NCI-H82 (cell line): Measurements from ENCODE around the gene TGM1.
"Not testable (repeated sequence)": the region's sequence is repeated elsewhere in the genome, so short reads cannot be mapped to it uniquely, and the experiment has no call there.

Experiments
- DNase-seq: peaks from one replicate; lab custom pipeline; 2025; lab: John Stamatoyannopoulos, UW

The TGM1 gene

DNA sequence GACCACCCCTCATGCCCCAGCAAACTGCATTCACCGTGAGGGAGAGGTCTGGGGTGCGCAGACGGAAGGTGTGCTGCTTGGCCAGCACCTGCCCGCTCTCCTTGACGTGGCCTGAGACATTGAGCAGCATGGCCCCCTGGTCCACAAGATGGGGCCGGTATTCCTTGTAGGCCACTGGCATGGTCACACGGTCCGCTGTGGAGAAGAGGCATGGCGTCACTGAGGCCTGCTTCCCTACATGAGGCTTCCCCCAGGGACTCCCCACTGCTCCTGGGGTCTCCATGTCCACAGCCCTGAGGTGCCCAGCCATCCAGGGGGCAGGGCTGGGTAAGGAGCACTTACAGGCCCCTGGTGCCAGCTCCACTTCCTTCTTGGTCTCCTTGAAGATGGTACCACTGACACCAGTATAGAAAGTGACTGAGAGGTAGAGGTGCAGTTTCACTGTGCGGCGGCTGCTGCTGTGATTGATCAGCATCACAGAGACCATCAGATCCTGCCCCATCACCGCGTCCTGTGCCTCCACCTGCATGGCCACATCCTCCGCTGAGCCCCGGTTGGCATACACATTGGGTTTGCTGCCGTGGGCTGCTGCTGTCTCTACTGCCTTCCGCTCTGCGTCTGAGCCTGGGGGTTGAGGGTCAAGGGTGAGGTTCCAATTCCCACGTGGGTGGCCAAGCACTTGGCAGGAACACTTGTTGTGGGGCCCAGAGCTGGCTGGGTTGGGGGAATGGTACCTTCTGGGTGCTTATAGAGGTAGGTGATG, 8.2 kb downstream of the TGM1 start:
- DNase-seq, result no peak

DNA sequence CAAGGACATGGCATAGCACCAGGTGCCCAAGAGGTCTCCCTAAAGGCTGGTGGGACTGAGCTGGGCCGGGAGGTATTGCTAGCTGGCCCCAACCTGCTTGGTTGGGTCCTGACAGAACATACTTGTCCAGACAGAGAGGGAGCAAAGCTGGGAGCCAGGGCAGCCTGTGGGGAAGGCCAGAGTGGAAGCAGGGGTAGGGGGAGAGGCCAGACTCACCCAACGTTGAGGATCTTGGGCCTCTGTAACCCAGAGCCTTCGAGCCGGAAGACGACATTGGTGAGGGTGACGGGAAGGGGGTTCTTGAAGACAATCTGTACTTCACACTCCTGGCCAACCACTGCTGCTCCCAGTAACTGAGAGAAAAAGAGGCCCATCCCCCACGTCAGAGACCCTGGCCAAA, 9.0 kb downstream of the TGM1 start:
- DNase-seq, result no peak

DNA sequence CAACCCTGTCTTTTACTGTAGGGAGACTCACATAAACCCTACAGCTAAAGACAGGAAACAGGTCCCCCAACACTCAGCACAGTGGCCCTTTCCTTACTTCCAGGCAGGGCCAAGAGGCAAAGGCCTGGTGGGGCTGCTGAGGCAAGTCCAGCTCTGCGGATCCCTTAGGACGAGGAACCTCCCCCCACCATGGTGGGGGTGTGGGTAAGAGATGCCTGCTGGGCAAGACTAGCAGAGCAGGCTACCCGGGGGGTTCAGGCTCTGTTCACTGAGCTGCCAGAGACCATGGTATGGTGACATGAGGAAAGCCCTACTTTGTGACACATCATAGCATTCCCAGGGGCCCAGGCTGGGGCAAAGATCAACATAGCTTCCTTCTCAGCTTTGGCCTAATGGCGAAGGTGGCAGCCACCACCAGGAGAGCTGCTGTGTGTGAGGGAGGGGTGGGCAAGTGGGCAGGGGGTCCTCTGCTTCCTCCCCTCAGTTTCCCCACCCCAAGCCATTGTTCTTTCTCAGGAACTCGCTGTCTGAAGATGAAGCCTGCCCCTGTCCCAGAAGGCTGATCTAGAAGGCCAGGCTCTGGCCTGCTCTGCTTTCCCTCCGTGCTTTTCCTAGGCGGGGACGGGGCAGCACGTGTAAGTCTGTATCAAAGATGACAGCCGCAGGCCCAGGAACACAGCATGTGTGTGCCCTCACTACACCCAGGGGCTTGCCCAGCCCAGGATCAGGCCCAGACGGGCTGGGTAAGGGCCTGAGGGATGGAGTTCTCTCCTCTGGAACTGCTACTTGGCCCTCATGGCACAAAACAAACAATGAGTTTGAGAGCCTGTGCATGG, 10.5 kb downstream of the TGM1 start:
- DNase-seq, result no peak

DNA sequence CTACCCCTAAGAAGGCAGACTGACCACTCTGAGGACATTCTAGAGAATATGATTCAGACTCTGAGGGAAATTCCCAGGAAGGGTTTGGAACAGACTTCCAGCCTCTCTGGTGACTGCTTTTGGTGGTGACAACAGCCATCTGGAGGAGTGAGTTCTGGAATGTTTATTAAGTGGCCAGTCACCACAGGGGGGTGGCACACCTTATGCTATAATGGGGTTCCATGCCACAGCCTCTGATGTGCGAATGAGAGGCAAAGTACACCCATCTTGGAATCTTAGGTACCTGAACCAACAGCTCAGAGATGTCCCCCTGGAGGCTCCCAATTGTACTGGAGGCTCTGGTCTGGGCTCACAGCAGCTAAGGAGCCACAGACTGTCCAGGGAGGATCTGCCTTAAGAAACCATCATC, 11.1 kb downstream of the TGM1 start:
- no peak for DNase-seq

DNA sequence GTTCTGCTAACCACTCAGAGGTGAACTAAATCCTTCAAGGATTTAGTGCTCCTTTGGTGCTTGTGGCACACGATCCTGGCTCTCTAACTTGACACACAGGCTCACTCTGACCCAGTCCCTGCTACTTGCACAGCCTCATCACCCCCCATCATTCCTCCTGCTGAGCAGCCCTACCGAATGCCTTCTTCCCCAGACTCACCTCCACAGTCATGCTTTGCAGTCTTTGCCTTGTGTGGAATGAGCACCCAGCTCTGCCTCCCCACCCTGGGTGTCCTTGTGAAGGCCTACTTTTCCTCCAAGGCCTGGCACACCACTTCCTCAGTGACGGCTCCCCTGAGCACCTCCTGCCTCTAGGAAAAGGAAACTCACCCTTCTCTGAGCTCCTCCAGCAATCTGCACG, 12.6 kb downstream of the TGM1 start:
- no peak for DNase-seq

DNA sequence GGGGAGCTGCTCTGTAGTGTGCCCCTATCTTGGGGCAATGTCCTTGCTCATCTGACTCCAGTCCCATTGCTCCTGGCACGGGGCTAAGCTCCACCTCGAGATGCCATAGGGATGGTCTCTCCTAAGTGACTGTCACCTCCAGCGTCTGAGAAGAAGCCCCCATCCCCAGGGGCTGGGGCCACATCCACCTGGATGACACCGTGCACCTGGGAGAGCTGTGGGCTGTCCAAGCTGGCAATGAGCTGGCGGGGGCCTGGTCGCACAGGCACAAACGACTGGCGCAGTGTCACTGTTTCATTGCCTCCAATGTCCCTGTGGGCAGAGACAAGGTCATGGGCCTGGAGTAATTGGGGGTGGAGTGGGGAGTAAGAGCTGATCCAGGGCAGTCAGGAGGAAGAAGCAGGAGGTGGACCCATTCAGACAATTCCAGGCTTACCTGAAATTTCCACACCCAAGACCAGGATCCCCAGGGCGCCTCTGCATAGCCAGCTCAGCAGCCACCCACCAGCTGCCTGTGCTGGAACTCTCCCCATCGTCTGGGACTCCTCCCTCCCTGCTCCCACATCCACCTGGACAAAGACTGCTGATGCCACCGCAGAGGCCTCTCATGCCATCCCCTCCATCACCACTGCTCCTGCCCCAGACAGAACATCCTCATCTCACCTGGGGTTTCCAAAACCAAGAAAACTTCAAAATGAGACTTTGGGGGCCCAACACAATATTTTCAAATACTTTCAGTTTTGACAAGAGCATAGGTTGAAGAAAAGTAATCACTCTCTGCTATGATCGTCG, 13.6 kb downstream of the TGM1 start:
- no peak for DNase-seq

DNA sequence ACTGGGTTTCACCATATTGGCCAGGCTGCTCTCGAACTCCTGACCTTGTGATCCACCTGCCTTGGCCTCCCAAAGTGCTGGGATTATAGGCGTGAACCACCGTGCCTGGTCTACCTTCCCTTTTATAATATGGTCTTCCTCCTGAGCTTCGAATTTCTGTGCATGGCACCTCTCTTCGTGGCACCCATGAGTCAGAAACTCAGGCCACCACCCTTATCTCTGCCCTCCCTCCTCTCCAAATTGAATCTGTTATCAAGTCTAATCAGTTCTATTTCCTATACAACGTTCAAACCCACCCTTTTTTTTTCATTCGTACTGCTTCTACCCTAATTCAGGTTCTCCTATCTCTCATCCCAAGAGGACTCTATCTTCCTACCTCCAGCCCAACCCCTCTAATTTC, 15.6 kb downstream of the TGM1 start:
- no peak for DNase-seq

DNA sequence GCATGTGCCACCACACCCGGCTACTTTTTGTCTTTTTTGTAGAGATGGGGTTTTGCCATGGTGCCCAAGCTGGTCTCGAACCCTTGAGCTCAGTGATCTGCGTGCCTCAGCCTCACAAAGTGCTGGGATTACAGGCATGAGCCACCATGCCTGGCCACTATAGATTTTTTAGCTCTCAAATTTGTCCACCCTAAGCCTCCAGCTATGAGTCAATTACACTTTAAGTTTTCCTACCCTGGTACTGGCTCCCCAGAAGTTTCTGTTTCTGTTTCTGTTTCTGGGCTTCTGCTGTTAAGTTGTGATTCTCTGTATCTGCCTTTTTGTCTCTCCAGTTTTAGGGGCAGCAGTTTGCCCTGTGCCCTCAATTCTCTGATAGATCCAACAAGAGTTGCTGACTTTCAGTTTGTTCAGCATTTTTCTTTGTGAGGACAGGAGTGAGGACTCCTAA, 16.2 kb downstream of the TGM1 start:
- DNase-seq, result no peak

DNA sequence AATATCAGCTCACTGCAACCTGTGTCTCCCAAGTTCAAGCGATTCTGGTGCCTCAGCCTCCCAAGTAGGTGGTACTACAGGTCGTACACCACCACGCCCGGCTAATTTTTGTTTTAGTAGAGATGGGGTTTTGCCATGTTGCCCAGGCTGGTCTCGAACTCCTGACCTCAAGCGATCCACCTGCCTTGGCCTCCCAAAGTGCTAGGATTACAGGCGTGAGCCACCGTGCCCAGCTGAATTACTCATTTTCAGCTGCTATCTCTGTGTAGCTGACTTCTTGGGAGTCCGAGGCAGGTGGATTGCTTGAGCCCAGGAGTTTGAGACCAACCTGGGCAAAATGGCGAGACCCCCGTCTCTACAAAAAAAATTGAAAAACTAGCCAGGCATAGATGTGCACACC, 17.6 kb downstream of the TGM1 start:
- not testable (repeated sequence) for DNase-seq

DNA sequence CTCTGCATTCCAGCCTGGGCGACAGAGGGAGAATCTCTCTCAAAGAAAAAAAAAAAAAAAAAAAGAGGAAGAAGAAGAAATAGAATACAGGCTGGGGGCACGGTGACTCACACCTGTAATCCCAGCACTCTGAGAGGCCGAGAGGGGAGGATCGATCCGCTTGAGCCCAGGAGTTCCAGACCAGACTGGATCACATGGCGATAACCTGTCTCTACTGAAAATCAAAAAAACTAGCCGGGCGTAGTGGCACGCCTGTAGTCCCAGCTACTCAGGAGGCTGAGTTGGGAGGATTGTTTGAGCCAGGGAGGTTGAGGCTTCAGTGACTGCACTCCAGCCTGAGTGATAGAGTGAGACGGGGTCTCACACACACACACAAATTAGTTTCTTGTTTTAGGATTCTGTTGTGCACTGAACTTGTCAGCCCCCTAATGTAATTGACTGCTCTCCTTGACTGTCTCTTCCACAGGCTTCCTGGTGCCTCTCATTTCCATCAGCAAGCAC, 19.6 kb downstream of the TGM1 start:
- DNase-seq, result peak; percentile 48

DNA sequence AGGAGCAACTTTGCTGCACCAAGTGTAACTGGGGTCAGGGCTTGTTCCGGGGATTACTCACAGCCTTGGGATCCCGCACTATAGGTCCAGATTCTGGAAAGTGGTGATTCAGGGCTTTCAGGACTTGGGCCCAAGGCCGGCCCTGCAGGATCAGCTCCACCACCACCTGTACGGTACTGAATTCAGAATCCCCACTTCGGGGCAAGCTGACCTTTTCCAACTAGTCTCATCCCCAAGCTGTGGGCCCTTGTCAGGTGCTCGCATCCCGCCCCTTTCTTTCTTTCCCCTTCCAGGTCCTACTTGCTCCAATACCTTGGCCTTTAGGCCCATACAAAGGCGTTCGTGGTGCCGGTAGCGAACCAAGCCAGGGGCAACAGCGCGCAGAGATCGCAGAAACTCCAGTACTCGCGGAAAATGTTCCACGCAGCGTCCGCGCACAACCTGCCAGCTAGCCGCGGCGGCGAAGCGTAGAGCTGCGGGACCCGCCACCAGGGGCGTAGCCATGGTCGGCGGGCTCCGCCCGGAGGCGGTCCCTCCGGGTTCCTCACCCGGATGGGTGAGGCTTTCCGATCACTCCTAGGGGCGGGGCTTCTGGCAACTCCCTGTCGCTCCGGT, 21.0 kb downstream of the TGM1 start:
- peak; percentile 95 for DNase-seq

DNA sequence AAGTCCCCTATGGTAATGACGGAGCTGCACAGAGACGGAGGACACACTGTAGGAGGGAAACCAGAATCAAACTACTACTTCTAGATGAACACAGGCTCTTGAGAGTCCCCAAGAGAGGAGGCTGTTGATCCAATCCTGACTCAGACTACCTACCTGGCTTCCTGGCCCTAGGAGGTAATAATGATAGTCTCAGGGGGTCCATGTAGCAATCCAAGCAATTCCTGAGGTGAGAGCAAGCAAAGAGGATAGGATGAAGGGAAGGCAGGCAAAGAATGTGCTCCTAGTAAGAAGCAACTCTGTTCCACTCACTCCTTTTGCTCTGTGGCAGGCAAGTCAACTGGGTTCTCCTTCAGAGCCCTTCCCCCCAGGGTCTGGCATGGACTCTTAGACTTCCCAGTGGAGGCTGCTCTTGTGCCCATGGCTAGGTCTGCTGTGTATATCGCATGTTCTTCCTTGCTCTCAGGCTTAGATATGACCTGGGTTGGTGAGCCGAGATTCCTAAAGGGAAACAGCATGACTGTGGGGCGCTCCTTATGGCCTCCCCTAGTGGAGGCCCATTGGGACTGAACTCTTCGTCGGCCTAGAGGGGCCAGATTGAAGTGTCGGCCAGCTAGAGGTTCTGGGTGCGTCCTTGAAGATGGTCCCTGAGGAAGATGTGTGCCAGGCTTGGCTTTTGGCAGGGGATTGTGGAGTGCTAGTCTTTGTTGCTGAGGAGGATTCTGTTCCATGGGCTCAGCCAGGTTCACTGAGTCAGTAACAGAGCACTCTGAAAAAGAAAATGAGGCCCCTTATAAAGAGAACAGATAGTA, 22.7 kb downstream of the TGM1 start:
- DNase-seq, result no peak

DNA sequence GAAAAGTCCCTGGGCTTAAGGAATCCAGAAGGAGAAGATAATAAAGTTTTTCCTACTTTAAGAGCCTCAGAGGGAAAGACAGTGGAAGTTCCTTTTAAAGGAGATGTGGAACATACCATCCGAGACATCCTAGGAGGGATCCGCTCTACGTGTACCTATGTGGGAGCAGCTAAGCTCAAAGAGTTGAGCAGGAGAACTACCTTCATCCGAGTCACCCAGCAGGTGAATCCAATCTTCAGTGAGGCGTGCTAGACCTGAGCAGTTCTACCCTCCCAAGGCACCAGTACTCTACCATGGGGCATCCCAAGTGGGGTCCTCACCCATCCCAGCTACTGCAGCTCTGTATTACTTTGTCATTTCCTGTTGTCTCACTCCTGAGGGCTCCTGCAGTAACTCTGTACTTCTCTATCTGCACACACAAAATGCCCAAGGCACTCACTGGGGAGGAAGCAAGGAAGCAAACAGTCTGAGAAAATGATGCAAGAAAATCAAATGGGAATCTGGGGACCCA, 24.4 kb downstream of the TGM1 start:
- DNase-seq, result no peak

DNA sequence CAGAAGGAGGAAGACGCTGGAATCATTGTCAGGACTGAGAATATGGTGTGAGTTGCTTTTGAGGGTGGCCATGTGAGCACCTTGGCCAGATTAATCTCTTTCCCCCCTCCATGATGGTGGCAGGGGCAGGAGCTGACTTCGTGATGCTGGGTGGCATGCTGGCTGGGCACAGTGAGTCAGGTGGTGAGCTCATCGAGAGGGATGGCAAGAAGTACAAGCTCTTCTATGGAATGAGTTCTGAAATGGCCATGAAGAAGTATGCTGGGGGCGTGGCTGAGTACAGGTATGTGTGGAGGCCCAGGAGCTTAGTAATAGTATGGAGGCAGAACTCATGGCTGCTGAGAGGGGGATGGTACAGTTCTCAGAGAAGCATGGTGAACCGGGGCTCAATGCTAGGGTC, 24.9 kb downstream of the TGM1 start:
- DNase-seq, result no peak

DNA sequence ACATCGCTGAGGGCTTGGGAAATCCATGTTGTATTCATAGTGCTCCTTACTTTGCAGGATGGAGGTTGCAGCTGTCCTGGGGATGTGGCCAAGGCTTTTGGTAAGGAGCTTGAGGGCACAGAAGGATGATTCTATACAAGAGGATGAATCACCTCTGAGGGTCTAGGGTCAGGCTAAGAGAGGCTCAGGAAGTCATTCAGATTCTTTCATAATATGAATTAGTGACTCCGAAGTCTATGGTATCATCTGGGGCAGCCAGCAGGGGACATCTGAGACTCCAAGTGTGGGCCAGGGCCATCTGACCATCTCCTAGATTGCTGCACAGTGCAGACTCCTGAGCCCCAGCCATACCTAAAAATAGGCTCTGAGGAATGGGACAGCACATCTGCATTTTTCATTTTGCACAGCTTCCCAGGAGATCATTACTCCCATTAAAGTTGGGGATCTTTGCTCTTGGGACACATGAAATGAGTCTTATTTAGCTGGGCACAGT, 25.5 kb downstream of the TGM1 start:
- DNase-seq, result no peak

DNA sequence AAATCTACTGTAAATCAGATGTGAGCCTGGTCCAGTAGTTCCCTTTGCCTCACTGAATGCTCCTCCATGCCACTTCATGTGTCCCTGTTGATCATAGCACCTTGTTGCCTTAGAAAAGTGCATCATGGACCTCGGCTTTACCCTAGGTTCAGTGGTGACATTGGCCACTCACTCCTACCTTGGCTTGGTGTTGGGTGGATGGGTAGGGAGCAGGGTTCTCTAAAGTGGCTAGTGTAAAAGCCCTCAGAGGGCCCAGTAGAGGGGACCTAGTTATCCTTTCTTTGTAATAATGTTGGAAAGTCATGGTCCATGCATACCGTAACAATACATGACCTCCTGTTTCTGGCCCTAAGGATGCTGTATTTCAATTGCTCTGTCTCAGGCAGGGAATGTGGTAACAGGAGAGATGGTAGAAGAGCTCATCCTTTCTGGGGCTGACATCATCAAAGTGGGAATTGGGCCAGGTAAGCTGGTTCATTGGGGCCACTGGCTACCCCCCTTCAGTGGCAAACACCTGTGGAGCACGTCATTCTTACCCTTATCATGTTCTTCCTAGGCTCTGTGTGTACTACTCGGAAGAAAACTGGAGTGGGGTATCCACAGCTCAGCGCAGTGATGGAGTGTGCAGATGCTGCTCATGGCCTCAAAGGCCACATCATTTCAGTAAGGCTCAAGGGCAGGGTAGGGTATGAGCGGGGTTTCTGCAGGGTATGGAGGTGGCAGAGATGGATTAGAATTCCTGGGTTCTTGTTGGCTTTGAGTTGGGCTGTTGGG, 26.1 kb downstream of the TGM1 start:
- DNase-seq, result no peak

DNA sequence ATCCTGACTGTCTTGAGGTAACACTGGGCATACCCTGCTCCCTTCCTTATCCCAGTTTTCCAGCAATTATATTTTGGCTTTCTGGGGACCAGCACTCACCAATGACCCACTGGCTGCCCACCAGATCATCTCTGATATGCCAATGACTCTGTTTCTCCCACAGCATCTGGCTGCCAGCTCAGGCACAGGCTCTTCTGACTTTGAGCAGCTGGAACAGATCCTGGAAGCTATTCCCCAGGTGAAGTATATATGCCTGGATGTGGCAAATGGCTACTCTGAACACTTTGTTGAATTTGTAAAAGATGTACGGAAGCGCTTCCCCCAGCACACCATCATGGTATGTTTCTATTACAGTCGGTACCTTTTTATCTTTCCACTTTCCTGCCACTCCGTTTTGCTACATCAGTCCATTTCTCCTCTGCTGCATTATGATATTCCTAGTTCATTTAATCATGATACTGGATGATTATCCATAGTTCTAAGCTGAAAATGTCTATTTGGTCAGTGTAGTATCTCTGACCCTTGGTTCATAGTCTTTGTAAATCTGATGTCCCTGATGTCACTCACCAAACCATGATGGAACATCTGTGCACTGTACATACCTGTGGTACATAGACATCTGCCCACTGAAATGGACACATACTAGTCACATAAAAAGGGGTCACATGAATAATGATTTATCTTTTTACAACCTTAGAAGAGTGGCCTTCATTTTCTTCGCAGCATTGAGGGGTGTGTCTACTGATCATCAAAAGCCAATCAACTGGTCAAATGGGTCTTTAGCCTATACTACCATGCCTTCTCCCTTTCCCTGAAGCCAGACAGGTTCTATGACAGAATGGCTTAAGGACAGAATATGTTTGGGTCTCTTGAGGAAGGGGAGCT, 26.9 kb downstream of the TGM1 start:
- no peak for DNase-seq

DNA sequence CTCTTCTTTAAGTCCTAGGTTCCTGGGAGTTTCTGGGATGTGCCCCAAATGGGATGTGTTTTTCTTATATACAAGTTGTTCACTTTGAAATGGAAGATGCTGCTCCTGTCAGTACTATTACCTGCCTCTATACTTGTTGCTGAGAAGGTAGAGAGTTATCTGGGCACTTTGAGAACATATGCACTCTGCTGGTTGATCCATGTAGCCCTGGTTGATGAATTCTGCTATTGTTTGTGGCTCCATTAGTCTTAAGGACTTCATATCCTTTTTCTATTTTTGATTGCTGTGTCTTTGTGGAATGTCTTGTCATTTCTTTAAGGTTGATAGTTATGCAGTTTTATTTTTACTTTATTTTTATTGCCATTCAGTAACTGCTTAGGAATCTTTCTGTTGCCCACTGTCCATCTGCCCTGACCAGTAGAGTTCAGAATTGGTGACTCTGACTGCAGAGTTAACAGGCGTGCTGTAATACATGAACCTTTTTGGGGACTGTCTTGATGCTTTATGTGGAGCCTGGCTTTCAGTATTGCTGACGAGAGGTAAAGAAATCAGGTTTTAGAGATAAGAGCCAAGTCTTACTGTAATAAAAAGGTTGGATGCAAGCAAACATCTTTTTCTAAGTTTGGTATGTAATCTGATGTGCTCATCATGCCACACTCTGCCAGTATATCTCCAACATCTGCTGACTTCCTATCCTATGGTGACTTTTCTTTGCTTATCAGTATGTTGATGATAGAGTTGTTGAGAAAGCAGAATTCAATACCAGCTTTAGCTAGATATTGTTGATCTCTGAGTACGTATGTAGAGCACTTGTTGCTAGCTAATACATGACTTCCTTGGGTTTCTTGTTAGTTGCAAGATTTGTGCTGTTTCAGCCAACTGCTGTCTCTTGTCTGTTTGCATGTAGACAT, 28.6 kb downstream of the TGM1 start:
- DNase-seq, result no peak
